Neural cell (in vitro differentiated cells): ENCODE data around the gene KIF1B.

Experiments
- EZH2 ChIP-seq: fragments of 200-600, 300-800 bp; shearing (Covaris generic), sonication (generic); IDR thresholded peaks from 2 replicates; pipeline ENCODE4 v1.6.1; 2014; ENCODE audit warnings: antibody characterized with exemption, low read length, borderline replicate concordance, mild to moderate bottlenecking; ENCODE audit not compliant: insufficient read depth, poor library complexity, severe bottlenecking
- POLR2AphosphoS5 ChIP-seq: IDR thresholded peaks from 2 replicates; pipeline ENCODE4 v1.6.1; 2012
- RAD21 ChIP-seq: fragments of 450-650 bp; conservative IDR thresholded peaks from 2 replicates; pipeline ENCODE4 v1.6.1; 2014; ENCODE audit warnings: antibody characterized with exemption, mild to moderate bottlenecking, moderate library complexity
- TAF1 ChIP-seq: IDR thresholded peaks from 2 replicates; pipeline ENCODE4 v1.6.1; 2012; ENCODE audit warnings: low read depth
- TF ChIP-seq, protein P1 (sequence below): fragments of 450-650 bp; IDR thresholded peaks from 2 replicates; pipeline ENCODE4 v1.5.1; 2014; ENCODE audit warnings: antibody characterized with exemption, mild to moderate bottlenecking, moderate library complexity; ENCODE audit not compliant: poor library complexity, severe bottlenecking
- TF ChIP-seq, protein P2 (sequence below): IDR thresholded peaks from 2 replicates; pipeline ENCODE4 v1.6.1; 2012; ENCODE audit warnings: borderline replicate concordance

DNA sequence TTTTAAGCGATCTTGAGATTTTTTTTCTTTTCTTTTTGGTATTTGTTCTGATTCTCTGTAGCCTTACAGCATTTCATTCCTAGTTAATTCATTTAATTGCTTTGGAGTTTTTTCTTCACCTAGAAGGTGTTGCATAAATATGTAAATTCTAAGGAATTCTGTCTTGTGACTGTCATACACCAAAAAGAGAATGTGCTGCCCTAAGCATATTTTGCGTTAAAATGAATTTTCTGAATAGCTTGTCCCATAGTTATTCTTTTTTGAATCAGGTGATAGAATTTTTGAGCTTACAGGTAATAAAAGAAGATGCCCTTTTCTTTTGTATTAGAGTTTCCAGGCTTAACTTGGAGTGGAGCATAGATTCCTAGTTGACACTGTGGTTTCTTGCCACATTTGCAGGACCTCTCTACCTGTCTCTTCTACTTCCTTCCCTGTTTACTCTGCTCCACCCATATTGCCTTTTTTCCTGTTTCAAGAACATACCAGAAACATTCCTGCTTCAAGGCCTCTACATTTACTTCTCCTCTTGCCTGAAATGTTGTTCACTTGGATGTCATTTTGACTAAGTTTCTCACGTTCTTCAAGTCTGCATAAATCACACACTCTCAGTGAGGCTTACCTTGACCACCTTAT lies 53.2 kb downstream of the KIF1B start:
- TF ChIP-seq, protein P1, sequence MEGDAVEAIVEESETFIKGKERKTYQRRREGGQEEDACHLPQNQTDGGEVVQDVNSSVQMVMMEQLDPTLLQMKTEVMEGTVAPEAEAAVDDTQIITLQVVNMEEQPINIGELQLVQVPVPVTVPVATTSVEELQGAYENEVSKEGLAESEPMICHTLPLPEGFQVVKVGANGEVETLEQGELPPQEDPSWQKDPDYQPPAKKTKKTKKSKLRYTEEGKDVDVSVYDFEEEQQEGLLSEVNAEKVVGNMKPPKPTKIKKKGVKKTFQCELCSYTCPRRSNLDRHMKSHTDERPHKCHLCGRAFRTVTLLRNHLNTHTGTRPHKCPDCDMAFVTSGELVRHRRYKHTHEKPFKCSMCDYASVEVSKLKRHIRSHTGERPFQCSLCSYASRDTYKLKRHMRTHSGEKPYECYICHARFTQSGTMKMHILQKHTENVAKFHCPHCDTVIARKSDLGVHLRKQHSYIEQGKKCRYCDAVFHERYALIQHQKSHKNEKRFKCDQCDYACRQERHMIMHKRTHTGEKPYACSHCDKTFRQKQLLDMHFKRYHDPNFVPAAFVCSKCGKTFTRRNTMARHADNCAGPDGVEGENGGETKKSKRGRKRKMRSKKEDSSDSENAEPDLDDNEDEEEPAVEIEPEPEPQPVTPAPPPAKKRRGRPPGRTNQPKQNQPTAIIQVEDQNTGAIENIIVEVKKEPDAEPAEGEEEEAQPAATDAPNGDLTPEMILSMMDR = no peak
- TF ChIP-seq RAD21 (no peak), EZH2 (no peak), TAF1 (no peak), POLR2AphosphoS5 (no peak)
- TF ChIP-seq, protein P2, sequence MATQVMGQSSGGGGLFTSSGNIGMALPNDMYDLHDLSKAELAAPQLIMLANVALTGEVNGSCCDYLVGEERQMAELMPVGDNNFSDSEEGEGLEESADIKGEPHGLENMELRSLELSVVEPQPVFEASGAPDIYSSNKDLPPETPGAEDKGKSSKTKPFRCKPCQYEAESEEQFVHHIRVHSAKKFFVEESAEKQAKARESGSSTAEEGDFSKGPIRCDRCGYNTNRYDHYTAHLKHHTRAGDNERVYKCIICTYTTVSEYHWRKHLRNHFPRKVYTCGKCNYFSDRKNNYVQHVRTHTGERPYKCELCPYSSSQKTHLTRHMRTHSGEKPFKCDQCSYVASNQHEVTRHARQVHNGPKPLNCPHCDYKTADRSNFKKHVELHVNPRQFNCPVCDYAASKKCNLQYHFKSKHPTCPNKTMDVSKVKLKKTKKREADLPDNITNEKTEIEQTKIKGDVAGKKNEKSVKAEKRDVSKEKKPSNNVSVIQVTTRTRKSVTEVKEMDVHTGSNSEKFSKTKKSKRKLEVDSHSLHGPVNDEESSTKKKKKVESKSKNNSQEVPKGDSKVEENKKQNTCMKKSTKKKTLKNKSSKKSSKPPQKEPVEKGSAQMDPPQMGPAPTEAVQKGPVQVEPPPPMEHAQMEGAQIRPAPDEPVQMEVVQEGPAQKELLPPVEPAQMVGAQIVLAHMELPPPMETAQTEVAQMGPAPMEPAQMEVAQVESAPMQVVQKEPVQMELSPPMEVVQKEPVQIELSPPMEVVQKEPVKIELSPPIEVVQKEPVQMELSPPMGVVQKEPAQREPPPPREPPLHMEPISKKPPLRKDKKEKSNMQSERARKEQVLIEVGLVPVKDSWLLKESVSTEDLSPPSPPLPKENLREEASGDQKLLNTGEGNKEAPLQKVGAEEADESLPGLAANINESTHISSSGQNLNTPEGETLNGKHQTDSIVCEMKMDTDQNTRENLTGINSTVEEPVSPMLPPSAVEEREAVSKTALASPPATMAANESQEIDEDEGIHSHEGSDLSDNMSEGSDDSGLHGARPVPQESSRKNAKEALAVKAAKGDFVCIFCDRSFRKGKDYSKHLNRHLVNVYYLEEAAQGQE = no peak
